MCF 10A (cell line): Measurements from ENCODE around the gene OBSCN. TPM values are rescaled to one million over a fixed set of nuclear protein-coding genes. Genes with fewer than 3 reads are reported as not detected.

Experiments
- BruUV-seq: library from RNA; stranded (reverse); fragments of 400-500 nt; replicated peaks from 2 replicates; lab custom pipeline; 2021; lab: Mats Ljungman, UMichigan
- CTCF ChIA-PET: fragments of 300-600 bp; sonication (Branson Sonifier 250); formaldehyde crosslinking; extraction: SDS; loops from one replicate; lab custom pipeline; 2021; ENCODE audit warnings: antibody characterized with exemption, inconsistent platforms; lab: Yijun Ruan, JAX
- POLR2A ChIA-PET: fragments of 300-600, 350-650 bp; sonication (Branson Sonifier 250); formaldehyde crosslinking; extraction: SDS; loops from one replicate; lab custom pipeline; 2020; ENCODE audit warnings: antibody characterized with exemption, inconsistent platforms; lab: Yijun Ruan, JAX
- DNase-seq: peaks from one replicate; pipeline ENCODE4 v3.0.0-alpha.2; 2018; ENCODE audit not compliant: unreplicated experiment
- H3K27ac Mint-ChIP-seq: one replicate; pipeline ENCODE4 v1.8.0; 2022; ENCODE audit warnings: mild to moderate bottlenecking, low read depth, mixed read lengths; ENCODE audit not compliant: unreplicated experiment
- H3K27me3 Mint-ChIP-seq: one replicate; pipeline ENCODE4 v1.8.0; 2022; ENCODE audit warnings: mixed read lengths; ENCODE audit not compliant: insufficient read depth, unreplicated experiment
- H3K36me3 Mint-ChIP-seq: one replicate; pipeline ENCODE4 v1.8.0; 2022; ENCODE audit warnings: mild to moderate bottlenecking, moderate library complexity, mixed read lengths; ENCODE audit not compliant: insufficient read depth, unreplicated experiment
- H3K4me1 Mint-ChIP-seq: one replicate; pipeline ENCODE4 v1.8.0; 2022; ENCODE audit warnings: mixed read lengths; ENCODE audit not compliant: insufficient read depth, unreplicated experiment
- H3K4me3 Mint-ChIP-seq: one replicate; pipeline ENCODE4 v1.8.0; 2022; ENCODE audit warnings: mild to moderate bottlenecking, moderate library complexity, mixed read lengths; ENCODE audit not compliant: unreplicated experiment
- H3K9me3 Mint-ChIP-seq: one replicate; pipeline ENCODE4 v1.8.0; 2022; ENCODE audit warnings: mixed read lengths; ENCODE audit not compliant: unreplicated experiment
- intact Hi-C: fragments of 100-400 bp; cut with micrococcal nuclease; formaldehyde crosslinking; loops from 2 replicates; pipeline ENCODE4 v1.14.1; 2022
- total RNA-seq: library from RNA; stranded (reverse); gene quantifications from 2 replicates; pipeline ENCODE4 v1.2.3, GENCODE V29; 2022
- TF ChIP-seq, protein P1 (sequence below): fragments of 200-600 bp; IDR thresholded peaks from one replicate; pipeline ENCODE4 v1.8.0; 2022; ENCODE audit warnings: antibody characterized with exemption, mild to moderate bottlenecking; ENCODE audit not compliant: unreplicated experiment

OBSCN gene
- total RNA-seq, 1 experiment from 2014 or later = 22.6 TPM

- ChIA-PET CTCF (interaction anchor here (0.6 to 1.3 kb wide), 6 partner anchors 10 to 218 kb away, joined by 3 read pairs; no protein-coding TSS in a partner anchor), POLR2A (no interaction called here)
- Mint-ChIP-seq H3K36me3 (no peaks in the 10 kb centered on the region), H3K27ac (no peak overlapping the region), H3K4me1 (no peaks in the 10 kb centered on the region), H3K27me3 (no peaks in the 10 kb centered on the region), H3K4me3 (no peak overlapping the region), H3K9me3 (no peaks in the 10 kb centered on the region)
- DNase-seq = no peak
- intact Hi-C loops = no loop called here
- no TSS peak for BruUV-seq
- TF ChIP-seq, protein P1, sequence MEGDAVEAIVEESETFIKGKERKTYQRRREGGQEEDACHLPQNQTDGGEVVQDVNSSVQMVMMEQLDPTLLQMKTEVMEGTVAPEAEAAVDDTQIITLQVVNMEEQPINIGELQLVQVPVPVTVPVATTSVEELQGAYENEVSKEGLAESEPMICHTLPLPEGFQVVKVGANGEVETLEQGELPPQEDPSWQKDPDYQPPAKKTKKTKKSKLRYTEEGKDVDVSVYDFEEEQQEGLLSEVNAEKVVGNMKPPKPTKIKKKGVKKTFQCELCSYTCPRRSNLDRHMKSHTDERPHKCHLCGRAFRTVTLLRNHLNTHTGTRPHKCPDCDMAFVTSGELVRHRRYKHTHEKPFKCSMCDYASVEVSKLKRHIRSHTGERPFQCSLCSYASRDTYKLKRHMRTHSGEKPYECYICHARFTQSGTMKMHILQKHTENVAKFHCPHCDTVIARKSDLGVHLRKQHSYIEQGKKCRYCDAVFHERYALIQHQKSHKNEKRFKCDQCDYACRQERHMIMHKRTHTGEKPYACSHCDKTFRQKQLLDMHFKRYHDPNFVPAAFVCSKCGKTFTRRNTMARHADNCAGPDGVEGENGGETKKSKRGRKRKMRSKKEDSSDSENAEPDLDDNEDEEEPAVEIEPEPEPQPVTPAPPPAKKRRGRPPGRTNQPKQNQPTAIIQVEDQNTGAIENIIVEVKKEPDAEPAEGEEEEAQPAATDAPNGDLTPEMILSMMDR = no peak
These were observed 134.2 kb downstream of the OBSCN start for GRCh38 chr1:228341814-228342626.

GRCh38 chr1:228342627-228343190 lies 134.9 kb downstream of the OBSCN start:
- Mint-ChIP-seq H3K36me3 (no peaks in the 10 kb centered on the region), H3K9me3 (no peaks in the 10 kb centered on the region), H3K4me1 (no peaks in the 10 kb centered on the region), H3K4me3 (no peak overlapping the region), H3K27ac (no peak overlapping the region), H3K27me3 (no peaks in the 10 kb centered on the region)
- ChIA-PET CTCF (interaction anchor here (0.6 to 1.3 kb wide), 4 partner anchors 10 to 219 kb away, joined by 3 read pairs; no protein-coding TSS in a partner anchor), POLR2A (no interaction called here)
- intact Hi-C loops = no loop called here
- TF ChIP-seq, protein P1 = no peak
- no TSS peak for BruUV-seq
- no peak for DNase-seq

GRCh38 chr1:228343191-228343661 lies 135.4 kb downstream of the OBSCN start:
- intact Hi-C loops = no loop called here

DNA sequence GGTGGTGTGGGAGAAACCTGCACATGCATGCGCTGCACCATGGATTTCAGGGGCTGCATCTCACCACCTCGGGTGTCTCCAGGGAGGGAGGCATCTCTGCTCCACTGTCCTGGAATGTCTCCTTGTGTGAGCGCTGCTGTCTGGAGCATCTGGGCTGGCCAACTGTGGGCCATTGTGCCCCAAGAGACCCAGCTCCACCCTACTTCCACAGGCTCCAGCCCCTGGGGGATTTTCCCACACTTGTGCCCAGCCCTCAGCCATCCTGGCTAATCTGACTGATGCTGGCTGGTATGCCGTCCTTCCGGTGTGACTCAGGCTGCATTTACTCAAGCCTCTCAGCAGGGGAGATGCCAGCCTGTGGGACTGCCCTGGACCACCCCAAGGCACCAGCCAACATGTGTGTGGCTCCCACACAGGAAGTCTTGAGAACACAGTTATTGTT lies 136.8 kb downstream of the OBSCN start:
- TF ChIP-seq, protein P1 = no peak
- Mint-ChIP-seq H3K36me3 (no peaks in the 10 kb centered on the region), H3K27me3 (peaks cover 9% of the 10 kb centered on the region), H3K27ac (no peak overlapping the region), H3K4me3 (no peak overlapping the region), H3K9me3 (no peaks in the 10 kb centered on the region), H3K4me1 (no peaks in the 10 kb centered on the region)
- BruUV-seq = no TSS peak
- intact Hi-C loops = no loop called here
- POLR2A ChIA-PET = no interaction called here
- DNase-seq = peak; percentile 78
- CTCF ChIA-PET = no interaction called here

More at GRCh38 chr1:228343191-228343661, 135.4 kb downstream of the OBSCN start:
- ChIA-PET POLR2A (no interaction called here), CTCF (no interaction called here)
- H3K27ac Mint-ChIP-seq = no peak overlapping the region
- H3K27me3 Mint-ChIP-seq = no peaks in the 10 kb centered on the region
- no peak overlapping the region for H3K4me3 Mint-ChIP-seq
- no peaks in the 10 kb centered on the region for H3K4me1 Mint-ChIP-seq
- DNase-seq = no peak
- no peaks in the 10 kb centered on the region for H3K9me3 Mint-ChIP-seq
- TF ChIP-seq, protein P1 = no peak
- BruUV-seq = no TSS peak
- no peaks in the 10 kb centered on the region for H3K36me3 Mint-ChIP-seq
